ENCODE results near the gene KATNB1.
"Not testable (repeated sequence)": the region's sequence is repeated elsewhere in the genome, so short reads cannot be mapped to it uniquely, and the experiment has no call there.

The KATNB1 gene

DNA sequence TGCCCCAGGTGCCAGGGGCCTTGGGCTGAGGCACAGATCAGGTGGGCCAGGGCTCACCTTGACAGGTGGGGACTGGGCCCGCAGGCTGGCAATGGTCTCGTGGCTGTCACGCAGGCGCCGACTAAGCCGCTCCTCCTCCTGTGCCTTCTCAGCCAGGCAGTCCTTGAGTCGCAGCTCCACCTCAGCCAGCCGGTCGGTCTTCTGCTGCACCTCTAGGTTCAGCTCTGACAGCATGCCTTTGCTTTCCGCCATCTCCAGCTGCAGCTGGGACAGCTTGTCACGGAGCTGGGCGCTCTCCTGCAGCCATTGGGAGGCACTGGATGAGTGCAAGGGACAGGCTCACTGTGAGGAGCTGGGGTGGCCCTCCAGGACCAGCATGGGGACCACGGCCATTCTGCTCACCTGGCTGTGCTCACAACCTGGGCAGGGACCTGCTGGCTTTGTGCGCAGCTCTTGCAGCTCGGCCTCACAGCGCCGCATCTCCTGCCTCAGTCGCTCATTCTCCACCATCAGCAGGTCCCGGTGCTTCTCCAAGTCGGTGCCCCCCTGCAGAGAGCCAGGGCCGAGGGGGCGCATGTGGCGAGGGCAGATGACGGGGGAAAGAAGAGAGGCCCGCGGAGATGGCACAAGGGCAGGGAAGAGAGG is 35.7 kb downstream of the KATNB1 start:
- DNase-seq (ENCODE audit: low read depth in 2 of 2) = no peak

- no peak for DNase-seq (ENCODE audit: low read depth in 2 of 2)
Measured at GRCh38 chr16:57773019-57773418, 37.4 kb downstream of the KATNB1 start.

DNA sequence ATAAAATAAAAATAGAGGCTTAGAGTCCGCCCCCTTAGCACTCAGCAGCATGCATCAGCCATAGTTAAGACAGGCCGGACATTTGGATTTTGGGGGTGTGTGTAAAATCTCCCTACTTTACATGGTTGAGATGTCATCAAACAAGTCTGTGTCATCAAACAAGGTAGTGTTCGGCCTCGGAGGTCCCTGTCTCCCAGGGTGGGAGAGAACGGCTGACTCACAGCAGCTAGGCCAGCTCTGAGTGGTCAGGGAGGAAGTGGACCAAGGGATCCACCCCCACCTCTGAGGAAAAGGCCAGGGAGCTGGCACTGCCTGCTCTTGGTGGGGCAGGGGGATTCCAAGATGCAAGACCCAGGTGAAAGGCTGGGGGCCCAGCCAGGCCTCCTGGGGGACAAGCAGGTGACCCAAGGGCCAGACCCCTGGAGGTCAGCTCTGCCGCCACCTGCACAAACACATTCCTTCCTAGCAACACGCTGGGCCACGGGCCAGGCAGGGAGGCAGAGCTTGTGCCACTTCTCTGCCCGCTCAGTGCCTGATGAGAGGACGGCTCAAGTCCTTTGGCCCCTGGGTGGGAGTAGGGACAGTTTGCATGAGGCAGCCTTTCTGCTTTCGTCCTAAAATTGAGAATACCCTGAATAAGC is 38.2 kb downstream of the KATNB1 start:
- DNase-seq (ENCODE audit: low read depth in 2 of 2) = no peak

GRCh38 chr16:57774705-57775285 is 39.2 kb downstream of the KATNB1 start:
- DNase-seq (ENCODE audit: low read depth in 2 of 2) = no peak

DNA sequence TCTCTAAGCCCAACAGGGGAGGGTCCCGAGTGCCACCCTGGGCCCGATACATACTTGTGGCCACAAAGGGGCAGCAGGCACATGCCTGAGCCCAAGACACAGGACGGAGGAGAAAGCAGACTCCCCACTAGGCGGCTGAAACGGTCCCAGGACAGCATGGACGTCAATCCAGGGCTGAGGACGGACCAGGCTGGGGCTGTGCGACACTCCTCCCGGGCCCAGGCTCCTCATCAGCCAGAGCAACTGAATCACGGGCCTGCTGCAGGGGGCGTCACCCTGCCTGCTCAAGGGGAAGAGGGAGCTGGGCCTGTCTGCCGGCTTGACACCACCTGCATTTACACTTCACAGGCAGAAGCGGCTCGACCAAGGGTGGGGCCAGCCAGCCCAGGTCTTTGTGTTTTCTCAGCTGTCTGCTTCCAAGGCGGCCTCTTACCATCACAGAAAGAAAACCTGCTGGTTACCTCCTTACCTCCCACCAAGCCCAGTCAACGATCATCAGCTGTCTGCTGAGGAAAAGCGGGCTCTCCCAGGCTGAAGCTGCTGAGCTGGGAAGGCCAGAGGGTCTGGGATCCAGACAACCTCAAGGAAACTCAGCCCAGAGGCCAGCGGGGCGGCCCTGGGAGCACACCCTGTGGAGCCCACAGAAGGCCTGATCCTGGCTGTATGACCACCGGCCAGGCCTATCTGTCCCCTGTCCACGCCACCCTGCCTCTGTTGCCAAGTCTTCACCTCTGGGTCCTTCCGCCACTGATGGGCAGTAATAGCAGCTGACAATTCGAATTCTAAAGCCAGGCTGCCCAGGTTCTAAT is 40.3 kb downstream of the KATNB1 start:
- no peak for DNase-seq (ENCODE audit: low read depth in 2 of 2)

GRCh38 chr16:57778658-57779057 is 43.1 kb downstream of the KATNB1 start:
- no peak for DNase-seq (ENCODE audit: low read depth in 2 of 2)

DNA sequence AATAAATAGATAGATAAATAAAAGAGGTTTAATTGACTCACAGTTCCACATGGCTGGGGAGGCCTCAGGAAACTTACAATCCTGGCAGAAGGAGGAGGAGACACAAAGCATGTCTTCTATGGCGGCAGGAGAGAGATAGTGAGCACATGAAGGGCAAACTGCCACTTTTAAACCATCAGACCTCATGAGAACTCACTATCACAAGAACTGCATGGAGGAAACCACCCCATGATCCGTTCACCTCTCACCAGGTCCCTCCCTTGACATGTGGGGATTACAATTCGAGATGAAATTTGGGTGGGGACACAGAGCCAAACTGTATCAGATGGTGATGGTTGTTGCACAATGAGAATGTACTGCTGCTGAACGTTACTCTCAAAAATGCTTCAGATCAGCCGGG is 44.3 kb downstream of the KATNB1 start:
- not testable (repeated sequence) for DNase-seq (ENCODE audit: low read depth in 2 of 2)

DNA sequence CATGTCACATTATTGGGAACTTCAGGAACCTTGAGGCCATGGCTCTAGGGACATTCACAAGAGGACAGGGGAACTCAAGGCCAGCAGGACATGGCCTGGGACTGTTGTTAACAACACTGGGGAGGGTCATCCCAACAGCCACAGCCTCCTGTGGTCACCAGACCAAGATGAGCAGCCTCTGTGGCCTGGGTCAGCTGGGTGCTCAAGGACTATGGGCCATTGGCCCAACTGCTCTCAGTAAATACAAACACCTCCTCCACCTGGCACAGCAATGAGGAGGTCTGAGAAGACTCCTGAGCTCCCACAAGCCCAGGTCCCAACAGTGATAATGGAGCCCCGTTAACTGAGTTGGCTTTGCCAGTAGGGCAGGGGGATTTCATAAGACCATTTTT is 45.8 kb downstream of the KATNB1 start:
- no peak for DNase-seq (ENCODE audit: low read depth in 2 of 2)

- DNase-seq (ENCODE audit: low read depth in 2 of 2) = no peak
Measured at GRCh38 chr16:57781741-57782606, 46.4 kb downstream of the KATNB1 start.

- DNase-seq (ENCODE audit: low read depth in 2 of 2) = not testable (repeated sequence)
Measured at GRCh38 chr16:57782607-57783055, 47.1 kb downstream of the KATNB1 start.

DNA sequence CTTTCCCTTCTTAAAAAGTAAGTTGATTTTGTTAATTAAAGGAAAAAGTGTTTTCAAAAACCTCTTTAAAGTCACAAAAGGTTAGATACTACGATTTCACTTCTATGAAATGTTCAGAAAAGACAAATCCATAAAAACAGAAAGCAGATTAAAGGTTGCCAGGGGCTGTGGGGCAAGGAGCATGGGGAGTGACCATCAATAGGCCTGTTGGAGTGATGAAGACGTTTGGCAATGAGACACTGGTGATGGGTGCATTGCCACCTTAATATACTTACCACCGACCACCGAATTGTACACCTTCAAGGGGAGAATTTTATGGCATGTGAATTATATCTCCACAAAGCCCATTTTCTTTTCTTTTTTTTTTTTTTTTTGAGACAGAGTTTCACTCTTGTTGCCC is 47.5 kb downstream of the KATNB1 start:
- DNase-seq (ENCODE audit: low read depth in 2 of 2) = no peak

GRCh38 chr16:57783883-57784282 is 48.3 kb downstream of the KATNB1 start:
- DNase-seq (ENCODE audit: low read depth in 2 of 2) = no peak

GRCh38 chr16:57784334-57784733 is 48.8 kb downstream of the KATNB1 start:
- no peak for DNase-seq (ENCODE audit: low read depth in 2 of 2)

DNA sequence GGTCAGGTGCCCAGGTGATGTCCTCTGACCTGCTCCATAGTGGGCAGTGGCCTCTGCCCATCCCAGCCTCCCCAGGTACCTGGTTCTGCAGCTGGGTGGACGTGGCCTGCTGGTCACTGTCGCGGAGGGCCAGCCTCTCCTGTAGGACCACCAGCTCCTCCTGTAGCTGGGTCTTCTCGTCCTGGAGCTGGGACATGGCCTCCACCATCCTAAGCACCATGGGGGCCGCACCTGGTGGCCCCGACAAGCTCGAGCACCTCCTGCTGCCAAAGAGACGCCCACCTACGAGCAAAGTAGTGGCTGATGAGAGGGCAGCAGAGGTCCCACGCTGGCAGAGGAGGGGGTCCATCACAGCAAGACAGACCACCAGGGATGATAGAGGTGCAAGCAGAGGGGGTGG is 49.8 kb downstream of the KATNB1 start:
- DNase-seq (ENCODE audit: low read depth in 2 of 2) = no peak

- DNase-seq (ENCODE audit: low read depth in 2 of 2) = no peak
Measured at GRCh38 chr16:57785924-57786323, 50.4 kb downstream of the KATNB1 start.

- DNase-seq (ENCODE audit: low read depth in 2 of 2) = no peak
Measured at GRCh38 chr16:57786632-57787518, 51.3 kb downstream of the KATNB1 start.

GRCh38 chr16:57787519-57787905 is 51.9 kb downstream of the KATNB1 start:
- DNase-seq (ENCODE audit: low read depth in 2 of 2) = no peak

- no peak for DNase-seq (ENCODE audit: low read depth in 2 of 2)
Measured at GRCh38 chr16:57788252-57788841, 52.8 kb downstream of the KATNB1 start.

- no peak for DNase-seq (ENCODE audit: low read depth in 2 of 2)
Measured at GRCh38 chr16:57788951-57789350, 53.4 kb downstream of the KATNB1 start.

Data from stimulated activated CD8-positive, alpha-beta memory T cell treated with anti-CD3 and anti-CD28 coated beads, Interleukin-2, amount 100 ng/mL, for 1 hour (primary cell).